H9 (cell line): ENCODE data around the gene LRRC8C. TPM values are rescaled to one million over a fixed set of nuclear protein-coding genes. Genes with fewer than 3 reads are reported as not detected.

Source experiments
- DNase-seq: peaks from one replicate; pipeline ENCODE4 v3.0.0-alpha.2; 2017
- H2AFZ ChIP-seq: one replicate; pipeline ENCODE4 v1.6.1; 2013; ENCODE audit warnings: mild to moderate bottlenecking, low read length, control low read depth, moderate library complexity
- H2AK5ac ChIP-seq: 2 replicates; pipeline ENCODE4 v1.6.1; 2013; ENCODE audit warnings: low read length, control low read depth, mixed read lengths; ENCODE audit not compliant: insufficient read length
- H2BK120ac ChIP-seq: one replicate; pipeline ENCODE4 v1.6.1; 2013; ENCODE audit warnings: low read depth, mild to moderate bottlenecking, low read length, control low read depth, inconsistent platforms; ENCODE audit not compliant: poor library complexity, severe bottlenecking
- H2BK12ac ChIP-seq: 2 replicates; pipeline ENCODE4 v1.6.1; 2013; ENCODE audit warnings: low read length, control low read depth, mixed read lengths, low read depth; ENCODE audit not compliant: insufficient read length
- H2BK15ac ChIP-seq: 2 replicates; pipeline ENCODE4 v1.6.1; 2013; ENCODE audit warnings: low read depth, low read length, control low read depth
- H2BK20ac ChIP-seq: one replicate; pipeline ENCODE4 v1.6.1; 2013; ENCODE audit warnings: low read depth, mild to moderate bottlenecking, low read length, control low read depth, inconsistent platforms; ENCODE audit not compliant: poor library complexity, severe bottlenecking
- H2BK5ac ChIP-seq: 2 replicates; pipeline ENCODE4 v1.6.1; 2013; ENCODE audit warnings: low read length, control low read depth, mixed read lengths; ENCODE audit not compliant: insufficient read length
- H3K14ac ChIP-seq: 2 replicates; pipeline ENCODE4 v1.6.1; 2013; ENCODE audit warnings: low read length, control low read depth; ENCODE audit not compliant: insufficient read depth
- H3K18ac ChIP-seq: 2 replicates; pipeline ENCODE4 v1.6.1; 2013; ENCODE audit warnings: low read depth, mild to moderate bottlenecking, mixed read lengths, low read length, control low read depth; ENCODE audit not compliant: insufficient read length
- H3K23ac ChIP-seq: 2 replicates; pipeline ENCODE4 v1.6.1; 2013; ENCODE audit warnings: low read length, control low read depth, mixed read lengths, low read depth; ENCODE audit not compliant: insufficient read length
- H3K23me2 ChIP-seq: 2 replicates; pipeline ENCODE4 v1.6.1; 2013; ENCODE audit warnings: low read depth, mild to moderate bottlenecking, mixed read lengths, low read length, control low read depth; ENCODE audit not compliant: insufficient read length, poor library complexity, severe bottlenecking
- H3K27ac ChIP-seq: 2 replicates; pipeline ENCODE4 v1.5.1; 2013; ENCODE audit warnings: low read length, control low read depth, mixed read lengths, low read depth; ENCODE audit not compliant: insufficient read length
- H3K27me3 ChIP-seq: 2 replicates; pipeline ENCODE4 v1.6.1; 2013; ENCODE audit warnings: low read length, control low read depth, inconsistent platforms; ENCODE audit not compliant: insufficient read depth
- H3K4ac ChIP-seq: 2 replicates; pipeline ENCODE4 v1.6.1; 2013; ENCODE audit warnings: low read depth, mild to moderate bottlenecking, control low read depth, inconsistent platforms, low read length, moderate library complexity
- H3K4me1 ChIP-seq: 2 replicates; pipeline ENCODE4 v1.6.1; 2013; ENCODE audit warnings: low read length, control low read depth, inconsistent platforms; ENCODE audit not compliant: insufficient read depth
- H3K4me2 ChIP-seq: 2 replicates; pipeline ENCODE4 v1.6.1; 2013; ENCODE audit warnings: low read length, control low read depth, mixed read lengths; ENCODE audit not compliant: insufficient read length, insufficient read depth
- H3K56ac ChIP-seq: 2 replicates; pipeline ENCODE4 v1.6.1; 2013; ENCODE audit warnings: low read depth, mild to moderate bottlenecking, mixed read lengths, low read length, control low read depth; ENCODE audit not compliant: insufficient read length
- H3K79me1 ChIP-seq: 2 replicates; pipeline ENCODE4 v1.6.1; 2013; ENCODE audit warnings: low read depth, mild to moderate bottlenecking, moderate library complexity, low read length, control low read depth, inconsistent platforms; ENCODE audit not compliant: insufficient read depth, poor library complexity, severe bottlenecking
- H3K79me2 ChIP-seq: 2 replicates; pipeline ENCODE4 v1.6.1; 2013; ENCODE audit warnings: low read length, control low read depth, inconsistent platforms; ENCODE audit not compliant: insufficient read depth
- H3K9ac ChIP-seq: 2 replicates; pipeline ENCODE4 v1.6.1; 2013; ENCODE audit warnings: low read length, control low read depth, mixed read lengths; ENCODE audit not compliant: insufficient read length; ENCODE audit errors: extremely low read depth
- H3K9me3 ChIP-seq: one replicate; pipeline ENCODE4 v1.6.1; 2013; ENCODE audit warnings: low read depth, low read length, inconsistent platforms; ENCODE audit not compliant: control insufficient read depth
- H3T11ph ChIP-seq: one replicate; pipeline ENCODE4 v1.6.1; 2013; ENCODE audit warnings: mild to moderate bottlenecking, low read length, control low read depth, inconsistent platforms
- H4K20me1 ChIP-seq: one replicate; pipeline ENCODE4 v1.6.1; 2013; ENCODE audit not compliant: control insufficient read depth, insufficient read length, insufficient read depth
- H4K5ac ChIP-seq: 2 replicates; pipeline ENCODE4 v1.6.1; 2013; ENCODE audit warnings: low read depth, mild to moderate bottlenecking, mixed read lengths, low read length, control low read depth; ENCODE audit not compliant: insufficient read length
- H4K8ac ChIP-seq: replicated peaks from 2 replicates; pipeline ENCODE4 v1.6.1; 2013; ENCODE audit warnings: low read length, control low read depth, mixed read lengths, low read depth; ENCODE audit not compliant: insufficient read length
- H4K91ac ChIP-seq: 2 replicates; pipeline ENCODE4 v1.6.1; 2013; ENCODE audit warnings: low read depth, mild to moderate bottlenecking, moderate library complexity, mixed read lengths, low read length, control low read depth; ENCODE audit not compliant: insufficient read length
- H3K27ac Mint-ChIP-seq, 3 experiments: 2 replicates in 2 of 3; 3 replicates in 1 of 3; pipeline ENCODE4 v1.8.0; 2020 to 2021; ENCODE audit warnings: mixed read lengths in 3 of 3, mild to moderate bottlenecking in 1 of 3, moderate library complexity in 1 of 3
- H3K27me3 Mint-ChIP-seq: 2 replicates; pipeline ENCODE4 v1.8.0; 2021; ENCODE audit warnings: low read depth, mild to moderate bottlenecking, moderate library complexity, mixed read lengths
- H3K36me3 Mint-ChIP-seq, 3 experiments: 2 replicates in 2 of 3; 3 replicates in 1 of 3; pipeline ENCODE4 v1.8.0; 2020 to 2021; ENCODE audit warnings: low read depth in 3 of 3, mixed read lengths in 3 of 3; ENCODE audit not compliant: insufficient read depth in 1 of 3
- H3K4me1 Mint-ChIP-seq, 2 experiments: 2 replicates each; pipeline ENCODE4 v1.8.0; 2020; ENCODE audit warnings: mixed read lengths in 2 of 2
- H3K4me3 Mint-ChIP-seq, 2 experiments: 2 replicates in 1 of 2; 3 replicates in 1 of 2; pipeline ENCODE4 v1.8.0; 2020 to 2021; ENCODE audit warnings: mild to moderate bottlenecking in 2 of 2, mixed read lengths in 2 of 2, moderate library complexity in 1 of 2
- H3K9me3 Mint-ChIP-seq, 2 experiments: 2 replicates in 1 of 2; 3 replicates in 1 of 2; pipeline ENCODE4 v1.8.0; 2020; ENCODE audit warnings: mild to moderate bottlenecking in 2 of 2, mixed read lengths in 2 of 2, moderate library complexity in 1 of 2
- CTCF ChIP-seq: fragments of 200-600 bp; sonication (generic); conservative IDR thresholded peaks from 3 replicates; pipeline ENCODE4 v1.8.0; 2021; ENCODE audit warnings: antibody characterized with exemption, mild to moderate bottlenecking
- WGBS: extraction: QIAGEN DNeasy Blood & Tissue Kit; methylation state at CpG from one replicate; pipeline ENCODE4 v1.1.7; 2013; ENCODE audit warnings: missing lambda C conversion rate, low lambda C conversion rate, mixed read lengths; ENCODE audit not compliant: insufficient read length; ENCODE audit errors: extremely low coverage; 5-methylcytosine and 5-hydroxymethylcytosine counted together
- total RNA-seq: library from RNA; stranded (reverse); gene quantifications from 2 replicates; pipeline ENCODE4 v1.2.1, GENCODE V29; 2021

LRRC8C gene
- total RNA-seq, 1 experiment from 2014 or later, result 1.9 TPM

- no peaks in the 10 kb centered on the region for H3K4me1 ChIP-seq
- H3K9me3 ChIP-seq, result no peaks in the 10 kb centered on the region
- H2BK12ac ChIP-seq, result no peak overlapping the region
- Mint-ChIP-seq H3K36me3 (no peaks in the 10 kb centered on the region), H3K27ac (no peak overlapping the region), H3K27me3 (no peaks in the 10 kb centered on the region), H3K9me3 (no peaks in the 10 kb centered on the region), H3K4me3 (no peak overlapping the region), H3K4me1 (no peaks in the 10 kb centered on the region)
- no peak overlapping the region for H3K18ac ChIP-seq
- no peak overlapping the region for H3K4ac ChIP-seq
- no peak overlapping the region for H2BK15ac ChIP-seq
- H3K27me3 ChIP-seq, result no peaks in the 10 kb centered on the region
- no peak for TF ChIP-seq CTCF
- WGBS, result no CpG with 5 or more reads among the region's 3 CpGs
- H3K4me2 ChIP-seq, result no peak overlapping the region
- DNase-seq, result no peak
- H4K5ac ChIP-seq, result no peak overlapping the region
- H3K9ac ChIP-seq, result no peak overlapping the region
- H3K14ac ChIP-seq, result no peak overlapping the region
- no peak overlapping the region for H2BK5ac ChIP-seq
- no peak overlapping the region for H4K91ac ChIP-seq
- H4K20me1 ChIP-seq, result no peaks in the 10 kb centered on the region
- H3K23me2 ChIP-seq, result no peaks in the 10 kb centered on the region
- no peak overlapping the region for H2BK20ac ChIP-seq
- H2BK120ac ChIP-seq, result no peak overlapping the region
- H4K8ac ChIP-seq, result no peak overlapping the region
- no peak overlapping the region for H3K27ac ChIP-seq
- no peak overlapping the region for H2AFZ ChIP-seq
- H3K79me1 ChIP-seq, result no peaks in the 10 kb centered on the region
- no peaks in the 10 kb centered on the region for H3K79me2 ChIP-seq
- H3T11ph ChIP-seq, result no peak overlapping the region
- no peak overlapping the region for H3K56ac ChIP-seq
- no peak overlapping the region for H2AK5ac ChIP-seq
- no peak overlapping the region for H3K23ac ChIP-seq
These were observed 65.2 kb downstream of the LRRC8C start for GRCh38 chr1:89698020-89698560.
